HG03342 (cell line): ENCODE data around the gene IL17RD.
"Not testable (repeated sequence)": the region's sequence is repeated elsewhere in the genome, so short reads cannot be mapped to it uniquely, and the experiment has no call there.

Source experiments
- ATAC-seq: cut with Tn5 transposase; IDR thresholded peaks from one replicate; pipeline ENCODE4 v1.9.1; 2021; ENCODE audit warnings: mild to moderate bottlenecking, moderate library complexity; ENCODE audit not compliant: unreplicated experiment

The IL17RD gene

DNA sequence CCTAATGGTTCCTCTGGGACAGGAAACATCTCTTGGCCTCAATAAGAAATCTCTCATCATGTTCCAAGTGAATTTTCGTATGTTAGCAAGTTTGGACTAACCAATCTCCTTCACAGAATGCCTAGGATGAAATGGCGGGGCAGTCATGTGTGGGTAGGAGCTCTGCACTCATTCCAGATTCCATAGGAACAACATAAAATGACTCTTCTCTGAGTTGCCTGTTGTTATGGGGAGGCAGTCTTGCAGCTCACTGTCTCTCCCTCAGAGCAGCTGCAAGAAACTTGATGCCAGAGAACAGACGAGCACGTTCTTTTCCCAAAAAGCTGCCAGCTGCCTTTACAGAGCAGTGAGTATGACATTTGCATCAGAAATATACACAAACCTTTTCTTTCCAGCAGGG lies 70.6 kb downstream of the IL17RD start:
- ATAC-seq, result no peak

DNA sequence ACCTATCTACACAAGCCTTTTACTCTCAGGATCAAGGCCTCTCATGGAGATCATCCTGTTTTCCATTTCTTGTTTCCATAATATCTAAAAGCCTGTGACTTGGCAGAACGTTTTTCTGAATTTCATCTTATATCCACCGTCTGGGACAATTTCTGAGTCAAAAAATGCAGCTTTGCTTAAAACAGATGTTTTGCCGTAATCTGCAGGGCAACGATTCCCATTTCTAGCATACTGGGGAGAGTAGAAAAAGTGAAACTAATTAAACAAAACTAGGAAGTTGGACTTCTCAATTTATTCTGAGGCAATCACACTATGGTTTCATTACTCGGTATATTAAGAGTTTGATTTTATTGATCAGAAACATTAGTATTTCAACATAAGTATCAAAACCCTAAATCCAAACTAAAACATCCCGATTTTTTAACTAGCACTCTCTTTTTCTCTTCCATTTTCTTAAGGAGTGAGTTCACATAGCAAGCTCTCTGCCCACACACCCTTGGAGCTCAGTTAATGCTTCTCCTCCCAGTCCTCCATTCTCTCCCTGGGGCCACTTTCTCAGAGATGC lies 71.1 kb downstream of the IL17RD start:
- no peak for ATAC-seq

DNA sequence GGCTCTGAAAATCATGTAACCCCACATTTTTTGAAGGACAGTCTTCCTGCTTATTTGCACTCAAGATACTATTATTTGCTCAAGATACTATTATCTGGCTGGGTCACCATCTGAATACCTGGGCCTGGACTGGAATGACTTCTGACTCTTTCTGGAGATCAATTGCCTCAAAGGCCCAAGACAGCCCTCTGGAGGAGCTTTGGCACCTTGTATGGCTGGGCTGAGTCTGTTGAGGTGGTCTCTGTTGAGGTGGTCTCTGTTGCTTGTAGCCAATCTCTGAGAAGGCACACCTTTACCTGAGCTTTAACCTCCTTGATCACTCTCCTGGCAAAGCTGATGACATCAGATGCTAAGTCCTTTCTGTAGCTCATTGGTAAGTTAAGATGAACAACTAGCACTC lies 71.7 kb downstream of the IL17RD start:
- ATAC-seq, result no peak

DNA sequence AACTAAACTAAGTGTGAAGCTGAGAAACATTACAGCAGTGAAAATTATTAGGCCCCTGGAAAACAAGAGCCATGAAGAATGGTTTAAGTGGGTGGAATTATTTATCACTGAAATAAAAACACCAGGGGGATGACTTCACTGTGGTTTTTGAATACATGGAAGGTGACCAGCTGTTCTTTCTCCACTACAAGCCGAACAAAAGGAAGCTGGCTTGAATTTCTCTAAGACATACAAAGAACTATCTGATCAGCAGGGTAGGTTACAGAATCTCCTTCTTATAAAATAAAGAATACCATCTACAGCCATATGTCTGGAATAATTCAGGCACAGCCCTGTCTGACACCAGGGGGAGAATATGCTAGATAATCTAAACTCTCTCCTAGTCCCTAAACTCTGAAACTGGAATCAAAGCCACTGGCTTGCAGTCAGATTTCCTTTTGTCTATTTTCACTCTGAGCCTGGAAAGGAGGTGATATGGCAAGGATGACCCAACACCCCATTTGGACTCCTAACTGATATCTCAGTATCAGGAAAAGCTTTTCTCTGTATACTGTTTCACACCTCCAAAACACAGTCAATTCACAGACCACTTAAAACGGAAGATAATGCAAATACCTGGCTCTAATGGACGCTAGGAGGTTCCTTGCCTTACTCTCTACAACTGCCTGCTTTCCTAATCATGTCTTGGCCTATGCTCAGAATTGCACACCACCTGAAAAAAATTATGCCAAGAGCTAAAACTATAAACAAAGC lies 73.5 kb downstream of the IL17RD start:
- ATAC-seq, result no peak

DNA sequence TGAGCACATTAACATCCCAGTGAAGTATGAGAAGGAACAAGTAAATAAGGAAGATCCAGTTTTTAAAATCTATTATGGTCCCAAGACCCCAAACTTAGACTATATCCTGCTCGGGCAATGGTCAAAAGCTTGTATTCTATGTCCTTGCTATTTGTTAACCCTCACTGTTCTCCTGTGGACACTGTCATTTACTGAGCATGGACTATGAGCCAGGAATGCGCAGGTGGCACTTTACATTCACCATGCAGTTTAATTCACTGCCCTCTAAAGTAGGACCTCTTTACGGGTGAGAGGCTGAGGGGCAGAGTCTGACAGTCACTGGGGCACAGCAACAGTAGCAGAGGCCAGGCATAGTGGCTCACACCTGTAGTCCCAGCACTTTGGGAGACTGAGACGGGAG lies 76.1 kb downstream of the IL17RD start:
- no peak for ATAC-seq

DNA sequence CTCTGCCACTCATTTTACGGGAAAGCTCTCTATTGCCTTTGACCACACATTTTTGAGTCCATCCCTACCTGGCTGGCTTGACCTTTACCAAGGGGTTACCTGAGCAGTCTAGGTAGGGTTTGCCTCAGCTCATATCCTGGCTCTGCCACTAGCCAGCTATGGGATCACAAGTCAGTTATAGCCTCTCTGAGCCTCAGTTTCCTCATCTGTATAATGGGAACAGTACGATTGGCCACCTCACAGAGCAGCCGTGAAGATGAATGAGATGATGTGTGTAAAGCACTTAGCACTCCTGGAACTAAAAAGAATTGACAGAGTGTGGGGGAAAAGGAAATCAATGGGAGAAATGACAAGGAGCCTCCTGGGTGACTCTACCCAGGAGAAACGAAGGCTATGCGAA lies 76.7 kb downstream of the IL17RD start:
- no peak for ATAC-seq

DNA sequence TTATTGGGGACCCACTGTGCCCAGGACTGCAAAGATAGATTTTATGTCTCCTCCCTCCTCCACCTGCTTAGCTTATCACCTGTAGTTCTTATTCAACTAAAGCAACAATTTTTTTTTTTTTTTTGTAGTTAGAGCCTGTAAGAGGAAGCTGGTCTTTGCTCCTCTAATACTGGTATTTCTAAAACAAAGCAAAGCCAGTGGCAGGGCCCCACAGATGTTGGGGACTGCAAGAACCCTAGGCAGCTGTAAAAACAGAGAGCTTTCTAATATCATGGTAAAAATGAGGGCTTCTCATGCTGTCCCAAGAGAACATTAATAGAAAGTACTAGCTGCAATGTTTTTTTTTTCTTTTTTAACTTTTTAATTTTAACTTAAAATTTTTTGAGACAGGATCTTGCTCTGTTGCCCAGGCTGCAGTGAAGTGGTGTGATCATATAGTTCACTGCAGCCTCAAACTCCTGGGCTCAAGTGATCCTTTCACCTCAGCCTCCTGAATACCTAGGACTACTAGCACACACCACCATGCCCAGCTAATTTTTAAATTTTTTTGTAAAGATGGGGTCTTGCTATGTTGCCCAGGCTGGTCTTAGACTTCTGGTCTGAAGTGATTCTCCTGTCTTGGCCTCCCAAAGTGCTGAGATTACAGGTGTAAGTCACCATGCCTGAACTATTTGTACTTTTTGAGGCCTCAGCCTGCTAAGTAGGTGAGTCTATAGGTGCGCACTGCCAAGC lies 77.6 kb downstream of the IL17RD start:
- no peak for ATAC-seq

DNA sequence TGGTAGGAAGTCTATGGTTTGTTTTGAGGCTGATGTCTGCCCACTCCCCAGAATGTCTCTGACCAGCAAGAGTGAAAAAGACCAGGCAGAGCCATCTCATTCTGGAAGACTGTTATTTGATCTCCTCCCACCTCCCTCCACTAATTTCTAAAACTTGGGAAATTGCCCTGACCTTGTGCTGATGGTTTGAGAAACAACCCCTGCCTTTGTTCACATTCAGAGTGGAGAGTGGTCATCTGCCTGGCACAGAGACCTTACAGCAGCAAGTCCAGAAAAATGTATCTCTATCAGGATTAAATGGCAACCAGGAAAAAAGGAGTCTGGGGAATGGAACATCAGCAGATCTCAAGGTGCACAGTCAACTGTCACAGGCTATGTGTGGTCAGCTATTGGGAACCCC lies 79.0 kb downstream of the IL17RD start:
- ATAC-seq, result no peak

DNA sequence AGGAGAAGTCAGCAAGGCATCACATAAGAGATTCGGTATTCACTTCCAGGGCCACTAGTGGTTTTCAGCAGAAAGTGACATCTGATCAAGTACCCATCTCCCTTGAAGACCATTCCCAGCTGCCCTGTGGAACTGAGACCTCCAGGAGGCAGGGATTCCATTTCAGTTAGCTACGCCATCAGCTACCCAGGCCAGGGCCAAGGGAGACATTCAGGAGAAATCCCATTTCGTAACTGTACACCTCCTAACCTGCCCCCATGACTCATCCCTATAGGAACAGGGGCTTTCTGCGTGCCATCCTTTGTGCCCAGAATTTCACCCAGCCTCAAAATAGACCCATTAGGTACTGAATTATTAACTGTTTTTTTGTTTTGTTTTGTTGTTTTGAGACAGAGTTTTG lies 79.9 kb downstream of the IL17RD start:
- no peak for ATAC-seq

DNA sequence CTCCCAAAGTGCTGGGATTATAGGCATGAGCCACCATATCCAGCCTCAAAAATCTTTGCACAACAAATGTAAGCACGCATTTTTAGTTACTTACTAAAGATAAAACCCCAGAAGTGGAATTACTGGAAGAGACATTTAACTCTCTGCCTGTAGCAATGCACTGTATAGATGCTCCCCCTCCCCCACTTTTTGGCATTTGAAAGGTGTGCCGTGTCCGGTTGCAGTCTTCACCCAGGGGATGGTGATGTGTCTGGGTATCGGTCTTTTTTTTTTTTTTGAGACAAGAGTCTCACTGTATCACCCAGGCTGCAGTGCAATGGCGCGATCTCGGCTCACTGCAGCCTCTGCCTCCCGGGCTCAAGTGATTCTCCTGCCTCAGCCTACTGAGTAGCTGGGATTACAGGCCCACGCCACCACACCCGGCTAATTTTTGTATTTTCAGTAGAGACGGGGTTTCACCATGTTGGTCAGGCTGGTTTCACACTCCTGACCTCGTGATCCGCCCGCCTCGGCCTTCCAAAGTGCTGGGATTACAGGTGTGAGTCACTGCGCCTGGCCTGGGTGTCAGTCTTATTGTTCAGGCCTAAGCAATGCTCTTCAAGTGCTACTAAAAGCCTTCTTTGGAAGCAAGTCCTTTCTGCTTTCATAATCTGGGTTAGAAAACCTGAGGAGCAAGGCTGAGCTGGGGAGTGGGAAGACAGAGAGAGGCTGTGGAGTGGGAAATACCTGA lies 81.7 kb downstream of the IL17RD start:
- ATAC-seq, result not testable (repeated sequence)

DNA sequence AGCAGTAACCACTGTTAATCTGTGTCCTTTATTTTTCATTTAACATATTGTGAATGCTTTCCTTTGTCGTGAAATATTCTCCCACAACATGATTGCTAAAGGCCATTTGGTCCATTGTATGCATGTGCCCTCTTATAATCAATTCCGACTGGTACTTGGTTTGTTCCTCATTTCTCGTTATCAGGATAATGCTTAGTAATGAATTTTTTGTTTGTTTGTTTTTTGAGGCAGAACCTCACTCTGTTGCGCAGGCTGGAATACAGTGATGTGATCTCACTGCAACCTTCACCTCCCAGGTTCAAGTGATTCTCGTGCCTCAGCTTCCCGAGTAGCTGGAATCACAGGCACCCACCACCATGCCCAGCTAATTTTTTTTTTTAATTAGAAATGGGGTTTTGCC lies 82.7 kb downstream of the IL17RD start:
- ATAC-seq, result no peak

DNA sequence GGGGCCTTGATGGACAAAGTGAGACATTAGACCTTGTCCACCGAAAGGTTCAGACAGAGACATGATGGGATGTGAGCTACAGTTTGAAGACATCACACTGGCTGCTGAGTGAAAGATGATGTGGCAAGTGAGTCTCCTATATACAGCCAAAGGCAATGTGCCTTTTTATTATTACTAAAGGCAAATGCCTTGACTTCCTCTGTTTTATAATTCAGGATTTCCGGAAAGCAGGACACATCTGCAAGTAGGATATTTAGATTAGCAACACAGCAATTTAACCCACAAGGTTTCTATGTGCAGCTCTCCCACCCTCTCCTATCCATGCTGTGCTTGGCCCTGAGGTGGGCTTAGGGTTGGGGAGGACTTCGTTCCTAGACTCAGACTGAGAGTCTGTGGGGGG lies 84.0 kb downstream of the IL17RD start:
- ATAC-seq, result no peak

DNA sequence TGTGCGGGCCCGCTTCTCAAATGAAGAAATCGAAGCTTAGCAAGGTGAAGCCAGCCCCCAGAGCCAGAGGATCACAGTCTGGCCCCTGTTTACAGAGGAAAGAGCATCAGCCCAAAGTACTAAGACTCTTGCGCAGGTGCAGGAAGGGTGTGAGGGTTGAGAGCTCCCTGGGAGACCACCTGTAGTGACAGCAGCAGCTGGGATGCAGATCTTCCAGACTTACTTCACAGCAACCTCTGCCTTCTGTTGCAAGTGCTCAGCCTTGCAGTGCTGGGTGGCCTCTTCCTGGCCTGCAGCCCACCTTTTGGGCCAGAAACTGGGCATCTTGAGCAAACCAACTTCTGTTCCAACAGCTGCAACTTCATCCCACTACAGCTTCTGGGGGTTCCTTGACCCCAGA lies 85.0 kb downstream of the IL17RD start:
- ATAC-seq, result no peak

DNA sequence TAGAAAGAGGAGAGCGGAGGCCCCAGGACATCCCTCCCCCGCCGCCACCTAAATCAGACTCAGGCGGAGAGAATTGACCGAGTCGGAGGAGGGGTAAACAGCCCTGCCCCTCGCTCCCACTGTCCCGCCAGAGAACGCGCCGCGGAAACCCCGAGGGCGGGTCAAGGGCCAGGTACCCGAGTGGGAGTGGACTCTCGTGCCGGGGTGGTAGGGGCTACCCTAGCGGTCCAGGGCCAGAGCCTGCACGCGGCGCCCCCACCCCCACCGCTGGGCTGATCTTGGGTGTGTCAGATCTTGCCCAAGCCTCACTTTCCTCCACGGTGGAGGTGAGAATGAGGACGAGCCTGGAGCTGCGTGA lies 85.7 kb downstream of the IL17RD start:
- no peak for ATAC-seq

DNA sequence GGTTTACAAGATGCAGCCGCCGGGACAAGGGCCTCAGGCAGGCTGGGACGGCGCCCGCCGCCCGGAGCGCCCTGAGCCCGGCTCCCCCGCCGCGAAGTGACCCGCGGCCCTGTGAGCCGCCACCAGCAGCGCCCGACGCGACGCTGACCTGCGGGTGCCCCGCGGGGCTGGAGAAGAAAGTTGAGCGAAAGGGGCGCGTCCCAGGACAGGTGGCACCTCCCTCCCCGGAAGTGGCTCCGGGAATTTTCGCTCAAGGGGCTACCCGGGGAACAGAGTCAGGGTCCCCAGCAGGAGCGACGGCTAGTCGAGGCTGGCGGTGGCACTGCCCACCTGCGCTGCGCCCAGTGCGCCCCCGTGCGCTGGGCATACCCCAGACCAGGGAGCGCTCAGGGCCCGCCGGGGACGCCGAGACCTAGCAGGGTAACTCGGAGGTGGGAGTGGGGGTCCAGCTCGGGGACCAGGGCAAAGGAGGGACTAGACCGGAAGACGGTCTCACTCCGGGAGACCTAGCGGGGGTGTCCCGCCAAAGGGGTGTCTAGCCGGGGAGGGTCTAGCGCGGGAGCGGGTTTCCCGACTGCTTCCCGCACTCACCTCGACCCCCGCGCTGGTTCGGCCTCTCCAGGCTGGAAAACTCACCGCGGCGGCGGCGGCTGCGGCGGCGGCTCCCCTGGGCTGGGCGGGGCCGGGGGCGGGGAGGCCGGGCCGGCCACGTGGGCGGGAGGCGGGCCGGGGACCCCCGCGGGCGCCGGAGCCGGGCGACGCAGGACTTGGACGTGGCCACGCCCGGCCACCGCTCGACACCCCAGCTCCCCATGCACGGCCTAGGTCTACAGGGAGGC lies 86.3 kb downstream of the IL17RD start:
- ATAC-seq, result no peak

DNA sequence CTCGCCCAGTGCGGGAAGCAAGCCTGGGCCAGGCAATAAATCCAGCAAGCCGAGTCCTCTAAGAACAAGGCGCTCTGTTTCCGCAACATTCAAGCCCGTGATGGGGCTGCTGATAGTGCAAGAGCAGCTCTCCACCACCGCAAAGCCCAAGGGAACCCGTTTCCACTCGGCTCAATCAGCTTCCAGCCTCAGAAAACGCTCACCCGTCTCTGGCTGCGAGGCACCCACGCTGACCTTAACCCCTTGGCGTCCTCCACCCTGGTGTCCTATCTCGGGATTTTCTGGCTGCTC lies 86.9 kb downstream of the IL17RD start:
- ATAC-seq, result no peak

DNA sequence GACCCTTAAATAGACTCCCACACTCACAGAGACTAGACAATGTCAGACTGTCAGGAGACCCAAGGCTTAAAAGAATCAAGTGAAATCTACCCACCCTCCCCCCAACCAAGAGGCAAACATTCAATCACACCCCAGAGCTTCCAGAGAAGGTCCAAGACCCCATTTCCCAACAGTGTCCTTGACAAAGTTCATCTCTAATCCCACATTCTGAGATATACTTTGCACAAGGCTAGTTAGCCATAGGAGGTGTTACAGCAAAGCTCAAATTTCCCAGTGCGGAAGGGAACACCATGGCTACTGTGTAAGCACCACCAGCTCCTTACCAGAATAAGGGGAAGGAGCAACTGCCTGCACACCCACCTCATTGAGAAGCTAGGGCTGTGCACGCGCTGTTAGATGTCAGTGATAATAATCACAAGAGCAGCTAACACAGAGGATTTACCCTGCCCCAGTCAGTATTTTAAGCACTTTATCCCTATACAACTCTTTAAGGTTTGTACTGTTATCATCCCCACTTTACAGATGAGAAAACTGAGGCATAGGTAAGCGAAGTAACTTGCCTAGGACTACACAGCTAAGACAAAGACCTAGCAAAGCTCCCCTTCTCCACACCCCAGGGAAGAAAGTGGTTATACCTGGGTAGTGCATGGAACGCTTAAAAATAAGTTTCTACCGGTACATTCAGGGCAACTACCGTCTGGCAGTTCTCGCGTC lies 87.4 kb downstream of the IL17RD start:
- ATAC-seq, result no peak

DNA sequence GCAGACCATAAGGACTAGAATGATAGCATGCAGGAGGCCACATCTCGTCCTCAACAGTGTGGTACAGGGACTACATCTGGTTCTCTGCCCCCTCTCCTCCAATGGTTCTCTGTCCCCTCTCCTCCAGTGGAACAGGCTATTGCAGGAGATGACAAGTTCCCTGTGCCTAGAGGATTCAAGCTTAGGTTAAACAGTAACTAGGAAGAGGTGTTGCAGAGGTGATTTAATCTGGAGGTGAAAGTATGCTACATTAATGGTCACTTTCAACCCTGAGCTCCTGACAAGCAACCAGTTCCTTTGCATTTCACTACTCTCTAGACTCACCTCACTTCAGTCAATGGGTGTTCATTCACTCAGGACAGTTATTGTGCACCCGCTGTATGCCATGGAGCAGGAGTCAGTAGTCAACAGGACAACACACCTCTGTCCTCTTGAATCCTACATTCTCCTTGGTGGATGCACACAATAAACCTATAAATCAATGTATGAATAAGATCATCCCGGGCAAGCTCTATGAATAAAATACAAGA lies 88.7 kb downstream of the IL17RD start:
- ATAC-seq, result no peak

DNA sequence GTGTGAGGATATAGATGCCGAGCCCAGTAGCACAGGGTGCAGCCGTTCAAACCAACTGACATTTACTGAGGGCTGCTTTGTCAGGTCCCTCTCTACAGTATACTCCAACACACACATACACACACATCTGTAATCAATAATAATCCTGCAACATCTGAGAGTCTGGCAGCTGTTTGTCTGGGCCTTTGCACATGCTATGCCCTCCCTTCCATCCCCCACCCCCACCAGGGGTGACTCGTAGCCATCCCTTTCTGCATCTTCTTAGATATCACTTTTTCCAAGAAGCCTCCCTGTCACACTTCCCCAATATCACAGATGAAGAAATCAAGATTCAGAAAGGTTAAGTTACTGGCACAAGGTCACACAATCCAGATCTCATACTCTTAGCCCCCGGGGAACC lies 91.0 kb downstream of the IL17RD start:
- ATAC-seq, result no peak

DNA sequence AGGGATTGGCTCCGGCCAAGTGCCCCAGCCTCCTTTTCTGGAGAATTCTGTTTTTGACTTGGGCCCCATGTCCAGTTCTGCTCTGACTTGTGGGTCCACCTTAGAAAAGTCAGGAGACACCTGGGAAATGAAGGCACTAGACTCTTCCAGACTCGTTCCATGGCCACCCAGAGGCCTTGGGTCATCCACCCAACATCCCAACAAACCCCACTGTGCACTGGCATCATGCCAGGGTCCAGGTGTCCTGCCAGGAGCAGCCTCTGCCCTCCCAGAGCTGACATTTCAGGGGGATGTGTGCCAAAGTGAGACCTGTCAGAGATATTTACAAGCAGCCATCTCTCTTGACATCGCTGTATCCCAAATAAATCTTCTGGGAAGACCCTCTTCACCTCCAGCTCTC lies 91.5 kb downstream of the IL17RD start:
- no peak for ATAC-seq
